Measurements from ENCODE around the gene CHD3. TPM values are rescaled to one million over a fixed set of nuclear protein-coding genes. Genes with fewer than 3 reads are reported as not detected.

Gene CHD3
- total and polyA plus RNA-seq, 4 donors, result 60.9 to 112 (median 76.5) TPM

DNA sequence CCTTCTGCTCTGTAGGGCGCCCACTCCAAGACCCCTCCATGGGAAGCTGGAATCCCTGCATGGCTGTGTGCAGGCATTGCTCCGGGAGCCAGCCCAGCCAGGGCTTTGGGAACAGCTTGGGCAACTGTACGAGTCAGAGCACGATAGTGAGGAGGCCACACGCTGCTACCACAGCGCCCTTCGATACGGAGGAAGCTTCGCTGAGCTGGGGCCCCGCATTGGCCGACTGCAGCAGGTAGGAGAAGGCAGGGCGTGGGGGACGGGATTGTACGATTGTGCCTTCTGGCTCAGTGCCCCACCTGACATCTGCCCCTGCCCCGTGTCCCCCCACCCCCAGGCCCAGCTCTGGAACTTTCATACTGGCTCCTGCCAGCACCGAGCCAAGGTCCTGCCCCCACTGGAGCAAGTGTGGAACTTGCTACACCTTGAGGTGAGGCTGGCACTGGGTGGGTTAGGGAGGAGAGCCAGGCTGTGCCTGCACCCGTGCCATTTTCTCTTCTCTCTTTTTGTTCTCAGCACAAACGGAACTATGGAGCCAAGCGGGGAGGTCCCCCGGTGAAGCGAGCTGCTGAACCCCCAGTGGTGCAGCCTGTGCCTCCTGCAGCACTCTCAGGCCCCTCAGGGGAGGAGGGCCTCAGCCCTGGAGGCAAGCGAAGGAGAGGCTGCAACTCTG, 42.4 kb upstream of the CHD3 start:
- Histone ChIP-seq H3K4me1 (ENCODE audit: control insufficient read depth in 5 of 5, insufficient read depth in 5 of 5, low read length in 5 of 5) (peaks cover 0 to 31% (median 4%) of the 10 kb centered on the region in 5 donors), H3K9ac (ENCODE audit: insufficient read depth in 1 of 2, low read length in 2 of 2) (no peak overlapping the region), H3K9me3 (ENCODE audit: control insufficient read depth in 4 of 4, insufficient read depth in 3 of 4, low read length in 3 of 4) (no peaks in the 10 kb centered on the region), H3K4me3 (no peak overlapping the region), H3K36me3 (ENCODE audit: control insufficient read depth in 4 of 4, insufficient read depth in 4 of 4, low read length in 4 of 4) (peaks cover 8 to 53% (median 26%) of the 10 kb centered on the region in 4 donors), H3K27ac (ENCODE audit: low read depth in 1 of 2, low read length in 1 of 2) (no peak overlapping the region), H3K27me3 (ENCODE audit: control insufficient read depth in 3 of 3, insufficient read depth in 3 of 3, low read length in 2 of 3) (no peaks in the 10 kb centered on the region)
- no peak for ATAC-seq (ENCODE audit: insufficient read depth, low FRiP score)
- WGBS, 2 donors, result 88 to 90% methylated on average over 22 of the region's 22 CpGs
- no peak for DNase-seq
- TF ChIP-seq, protein P1, sequence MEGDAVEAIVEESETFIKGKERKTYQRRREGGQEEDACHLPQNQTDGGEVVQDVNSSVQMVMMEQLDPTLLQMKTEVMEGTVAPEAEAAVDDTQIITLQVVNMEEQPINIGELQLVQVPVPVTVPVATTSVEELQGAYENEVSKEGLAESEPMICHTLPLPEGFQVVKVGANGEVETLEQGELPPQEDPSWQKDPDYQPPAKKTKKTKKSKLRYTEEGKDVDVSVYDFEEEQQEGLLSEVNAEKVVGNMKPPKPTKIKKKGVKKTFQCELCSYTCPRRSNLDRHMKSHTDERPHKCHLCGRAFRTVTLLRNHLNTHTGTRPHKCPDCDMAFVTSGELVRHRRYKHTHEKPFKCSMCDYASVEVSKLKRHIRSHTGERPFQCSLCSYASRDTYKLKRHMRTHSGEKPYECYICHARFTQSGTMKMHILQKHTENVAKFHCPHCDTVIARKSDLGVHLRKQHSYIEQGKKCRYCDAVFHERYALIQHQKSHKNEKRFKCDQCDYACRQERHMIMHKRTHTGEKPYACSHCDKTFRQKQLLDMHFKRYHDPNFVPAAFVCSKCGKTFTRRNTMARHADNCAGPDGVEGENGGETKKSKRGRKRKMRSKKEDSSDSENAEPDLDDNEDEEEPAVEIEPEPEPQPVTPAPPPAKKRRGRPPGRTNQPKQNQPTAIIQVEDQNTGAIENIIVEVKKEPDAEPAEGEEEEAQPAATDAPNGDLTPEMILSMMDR (IDR thresholded peaks at IDR 0.05; ENCODE audit: control extremely low read depth, extremely low read depth), result no peak

DNA sequence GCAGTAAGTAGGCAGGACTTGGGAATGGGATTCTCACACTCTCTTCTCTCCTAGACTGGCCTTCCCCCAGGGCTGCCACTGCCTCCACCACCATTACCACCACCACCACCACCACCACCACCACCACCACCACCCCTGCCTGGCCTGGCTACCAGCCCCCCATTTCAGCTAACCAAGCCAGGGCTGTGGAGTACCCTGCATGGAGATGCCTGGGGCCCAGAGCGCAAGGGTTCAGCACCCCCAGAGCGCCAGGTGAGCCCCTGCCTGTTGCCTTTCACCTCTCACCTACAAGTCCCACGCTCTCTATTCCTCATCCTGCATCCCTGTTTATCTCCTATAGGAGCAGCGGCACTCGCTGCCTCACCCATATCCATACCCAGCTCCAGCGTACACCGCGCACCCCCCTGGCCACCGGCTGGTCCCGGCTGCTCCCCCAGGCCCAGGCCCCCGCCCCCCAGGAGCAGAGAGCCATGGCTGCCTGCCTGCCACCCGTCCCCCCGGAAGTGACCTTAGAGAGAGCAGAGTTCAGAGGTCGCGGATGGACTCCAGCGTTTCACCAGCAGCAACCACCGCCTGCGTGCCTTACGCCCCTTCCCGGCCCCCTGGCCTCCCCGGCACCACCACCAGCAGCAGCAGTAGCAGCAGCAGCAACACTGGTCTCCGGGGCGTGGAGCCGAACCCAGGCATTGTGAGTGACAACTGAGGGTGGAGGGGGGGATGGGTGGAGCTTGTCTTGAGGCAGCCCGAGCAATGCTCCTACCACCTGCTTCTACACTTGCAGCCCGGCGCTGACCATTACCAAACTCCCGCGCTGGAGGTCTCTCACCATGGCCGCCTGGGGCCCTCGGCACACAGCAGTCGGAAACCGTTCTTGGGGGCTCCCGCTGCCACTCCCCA, 41.6 kb upstream of the CHD3 start:
- H3K9me3 ChIP-seq (ENCODE audit: control insufficient read depth in 4 of 4, insufficient read depth in 3 of 4, low read length in 3 of 4), result no peaks in the 10 kb centered on the region
- ATAC-seq (ENCODE audit: insufficient read depth, low FRiP score), result no peak
- WGBS, 2 donors, result 90 to 95% methylated on average over 34 of the region's 34 CpGs
- H3K36me3 ChIP-seq (ENCODE audit: control insufficient read depth in 4 of 4, insufficient read depth in 4 of 4, low read length in 4 of 4), result peaks cover 8 to 56% (median 31%) of the 10 kb centered on the region in 4 donors
- no peak overlapping the region for H3K4me3 ChIP-seq
- H3K27me3 ChIP-seq (ENCODE audit: control insufficient read depth in 3 of 3, insufficient read depth in 3 of 3, low read length in 2 of 3), result no peaks in the 10 kb centered on the region
- H3K27ac ChIP-seq (ENCODE audit: low read depth in 1 of 2, low read length in 1 of 2), result no peak overlapping the region
- DNase-seq, result no peak
- peaks cover 0 to 30% (median 4%) of the 10 kb centered on the region in 5 donors for H3K4me1 ChIP-seq (ENCODE audit: control insufficient read depth in 5 of 5, insufficient read depth in 5 of 5, low read length in 5 of 5)
- H3K9ac ChIP-seq (ENCODE audit: insufficient read depth in 1 of 2, low read length in 2 of 2), result no peak overlapping the region
- TF ChIP-seq, protein P1 (IDR thresholded peaks at IDR 0.05; ENCODE audit: control extremely low read depth, extremely low read depth), result no peak

DNA sequence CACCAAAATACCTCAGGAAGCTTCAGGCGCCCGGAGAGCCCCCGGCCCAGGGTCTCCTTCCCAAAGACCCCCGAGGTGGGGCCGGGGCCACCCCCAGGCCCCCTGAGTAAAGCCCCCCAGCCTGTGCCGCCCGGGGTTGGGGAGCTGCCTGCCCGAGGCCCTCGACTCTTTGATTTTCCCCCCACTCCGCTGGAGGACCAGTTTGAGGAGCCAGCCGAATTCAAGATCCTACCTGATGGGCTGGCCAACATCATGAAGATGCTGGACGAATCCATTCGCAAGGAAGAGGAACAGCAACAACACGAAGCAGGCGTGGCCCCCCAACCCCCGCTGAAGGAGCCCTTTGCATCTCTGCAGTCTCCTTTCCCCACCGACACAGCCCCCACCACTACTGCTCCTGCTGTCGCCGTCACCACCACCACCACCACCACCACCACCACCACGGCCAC, 40.4 kb upstream of the CHD3 start:
- H3K9ac ChIP-seq (ENCODE audit: insufficient read depth in 1 of 2, low read length in 2 of 2), result no peak overlapping the region
- peaks cover 8 to 66% (median 37%) of the 10 kb centered on the region in 4 donors for H3K36me3 ChIP-seq (ENCODE audit: control insufficient read depth in 4 of 4, insufficient read depth in 4 of 4, low read length in 4 of 4)
- H3K9me3 ChIP-seq (ENCODE audit: control insufficient read depth in 4 of 4, insufficient read depth in 3 of 4, low read length in 3 of 4), result no peaks in the 10 kb centered on the region
- TF ChIP-seq, protein P1 (IDR thresholded peaks at IDR 0.05; ENCODE audit: control extremely low read depth, extremely low read depth), result no peak
- peaks cover 0 to 20% (median 4%) of the 10 kb centered on the region in 5 donors for H3K4me1 ChIP-seq (ENCODE audit: control insufficient read depth in 5 of 5, insufficient read depth in 5 of 5, low read length in 5 of 5)
- H3K27ac ChIP-seq (ENCODE audit: low read depth in 1 of 2, low read length in 1 of 2), result no peak overlapping the region
- DNase-seq (no peak), ATAC-seq (ENCODE audit: insufficient read depth, low FRiP score) (no peak)
- H3K27me3 ChIP-seq (ENCODE audit: control insufficient read depth in 3 of 3, insufficient read depth in 3 of 3, low read length in 2 of 3), result no peaks in the 10 kb centered on the region
- H3K4me3 ChIP-seq, result no peak overlapping the region
- WGBS, 2 donors, result 88% methylated on average over 16 to 20 of the region's 20 CpGs

Measured in lung (tissue), 12 donors.